Transverse colon (tissue), 3 donors: ENCODE results near the gene CLK4.

Experiments used
- POLR2A ChIP-seq: fragments of 450-650 bp; IDR thresholded peaks from one replicate; pipeline ENCODE4 v1.6.1; 2016; ENCODE audit warnings: antibody characterized with exemption, mild to moderate bottlenecking, moderate library complexity
- TF ChIP-seq, protein P1 (sequence below), 5 experiments: fragments of 200-600 bp in 3 of 5; fragments of 450-650 bp in 2 of 5; sonication (generic) in 3 of 5; IDR thresholded peaks; 1 replicate in 2 of 5; 2 replicates in 3 of 5; pipeline ENCODE4 v1.5.1; 2016 to 2017; ENCODE audit warnings: antibody characterized with exemption in 5 of 5, inconsistent platforms in 3 of 5, mild to moderate bottlenecking in 2 of 5, moderate library complexity in 1 of 5

DNA sequence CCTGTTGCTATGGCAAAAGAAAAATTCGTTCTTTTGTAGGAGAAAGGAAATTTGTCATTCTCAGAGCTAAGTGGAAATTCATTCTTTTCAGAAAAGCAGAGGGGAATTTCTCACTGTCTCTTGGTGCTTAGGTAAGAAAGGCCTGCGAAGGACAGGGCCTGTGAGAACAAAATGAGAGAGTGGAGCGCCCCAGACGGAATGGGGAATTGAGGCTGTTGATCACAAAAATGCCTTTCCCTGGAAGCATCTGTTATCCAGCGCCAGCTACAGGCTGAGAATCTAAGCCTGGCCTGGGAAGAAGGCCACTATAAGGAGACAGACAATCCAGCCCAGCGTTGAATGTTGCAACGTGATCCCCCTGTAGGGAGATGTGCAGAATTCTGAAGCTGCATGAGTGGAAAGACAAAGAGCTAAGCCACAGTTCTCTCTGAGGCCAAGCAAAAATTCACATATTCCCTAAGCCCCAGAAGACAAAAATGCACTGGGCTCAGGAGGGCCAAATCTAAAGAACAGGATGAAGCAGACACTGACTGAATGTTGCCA, 44.8 kb upstream of the CLK4 start:
- TF ChIP-seq, protein P1, sequence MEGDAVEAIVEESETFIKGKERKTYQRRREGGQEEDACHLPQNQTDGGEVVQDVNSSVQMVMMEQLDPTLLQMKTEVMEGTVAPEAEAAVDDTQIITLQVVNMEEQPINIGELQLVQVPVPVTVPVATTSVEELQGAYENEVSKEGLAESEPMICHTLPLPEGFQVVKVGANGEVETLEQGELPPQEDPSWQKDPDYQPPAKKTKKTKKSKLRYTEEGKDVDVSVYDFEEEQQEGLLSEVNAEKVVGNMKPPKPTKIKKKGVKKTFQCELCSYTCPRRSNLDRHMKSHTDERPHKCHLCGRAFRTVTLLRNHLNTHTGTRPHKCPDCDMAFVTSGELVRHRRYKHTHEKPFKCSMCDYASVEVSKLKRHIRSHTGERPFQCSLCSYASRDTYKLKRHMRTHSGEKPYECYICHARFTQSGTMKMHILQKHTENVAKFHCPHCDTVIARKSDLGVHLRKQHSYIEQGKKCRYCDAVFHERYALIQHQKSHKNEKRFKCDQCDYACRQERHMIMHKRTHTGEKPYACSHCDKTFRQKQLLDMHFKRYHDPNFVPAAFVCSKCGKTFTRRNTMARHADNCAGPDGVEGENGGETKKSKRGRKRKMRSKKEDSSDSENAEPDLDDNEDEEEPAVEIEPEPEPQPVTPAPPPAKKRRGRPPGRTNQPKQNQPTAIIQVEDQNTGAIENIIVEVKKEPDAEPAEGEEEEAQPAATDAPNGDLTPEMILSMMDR (IDR thresholded peaks at IDR 0.05): no peak
- no peak for TF ChIP-seq POLR2A
